TTC549 (cell line): Measurements from ENCODE around the gene BACH2.
"Not testable (repeated sequence)": the region's sequence is repeated elsewhere in the genome, so short reads cannot be mapped to it uniquely, and the experiment has no call there.

Experiments
- FAIRE-seq: peaks from 2 replicates; lab custom pipeline; 2012; peaks lifted over from hg19 to GRCh38; lab: Jason Lieb, UNC

BACH2 gene

DNA sequence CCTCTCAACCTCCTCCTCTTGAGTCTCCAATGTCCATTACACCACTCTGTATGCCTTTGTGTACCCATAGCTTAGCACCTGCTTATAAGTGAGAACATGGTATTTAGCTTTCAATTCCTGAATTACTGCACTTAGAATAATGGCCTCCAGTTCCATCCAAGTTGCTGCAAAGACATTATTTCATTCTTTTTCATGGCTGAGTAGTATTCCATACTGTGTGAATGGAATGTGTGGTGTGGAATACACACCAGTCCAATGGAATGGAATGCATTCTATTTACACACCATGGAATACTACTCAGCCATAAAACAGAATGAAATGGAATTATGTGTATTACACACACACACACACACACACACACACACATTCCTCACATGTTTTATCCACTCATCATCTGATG lies 116.1 kb downstream of the BACH2 start:
- FAIRE-seq = no peak

DNA sequence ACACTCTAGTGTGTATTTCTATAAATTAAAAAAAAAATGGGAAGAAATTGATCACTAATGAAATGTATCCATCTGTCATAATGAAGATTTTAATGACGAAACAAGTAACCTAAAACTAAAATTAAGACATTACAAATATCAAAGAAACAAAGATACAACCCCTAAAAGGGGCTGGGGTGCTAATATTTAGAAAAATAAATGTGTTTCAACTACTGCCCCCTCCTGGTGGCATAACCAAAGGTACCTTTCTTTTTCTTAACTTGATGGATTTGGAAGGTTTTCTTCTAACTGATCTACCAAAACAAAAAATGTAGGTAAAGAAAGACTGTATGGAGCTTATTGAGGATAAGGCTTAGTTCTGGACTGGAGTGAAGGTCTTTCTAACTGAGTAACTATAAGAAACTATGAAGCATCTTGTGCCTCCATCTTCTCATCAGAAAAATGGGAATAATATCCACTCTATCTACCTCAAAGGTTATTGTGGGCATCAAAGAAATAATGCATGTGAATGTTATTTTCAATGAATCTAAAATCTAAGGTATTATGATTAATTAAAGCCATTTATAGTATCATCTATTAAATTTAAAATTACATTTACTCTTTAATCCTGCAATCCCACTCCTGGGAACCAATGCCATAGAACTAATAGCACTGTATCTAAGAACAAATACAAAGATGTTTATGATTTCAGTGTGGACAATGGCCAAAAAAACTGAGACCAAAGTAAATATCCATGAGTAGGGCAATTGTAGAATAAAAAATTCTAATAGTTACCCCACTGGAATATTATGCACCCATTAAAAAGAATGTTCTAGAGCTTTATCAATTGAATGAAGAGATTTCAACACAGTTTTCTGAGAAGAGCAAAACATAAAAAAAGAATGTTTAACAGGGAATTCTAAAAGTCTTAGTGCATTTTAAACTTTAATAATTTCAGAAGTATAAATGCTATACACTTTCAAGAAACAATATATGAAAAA lies 117.2 kb downstream of the BACH2 start:
- no peak for FAIRE-seq

DNA sequence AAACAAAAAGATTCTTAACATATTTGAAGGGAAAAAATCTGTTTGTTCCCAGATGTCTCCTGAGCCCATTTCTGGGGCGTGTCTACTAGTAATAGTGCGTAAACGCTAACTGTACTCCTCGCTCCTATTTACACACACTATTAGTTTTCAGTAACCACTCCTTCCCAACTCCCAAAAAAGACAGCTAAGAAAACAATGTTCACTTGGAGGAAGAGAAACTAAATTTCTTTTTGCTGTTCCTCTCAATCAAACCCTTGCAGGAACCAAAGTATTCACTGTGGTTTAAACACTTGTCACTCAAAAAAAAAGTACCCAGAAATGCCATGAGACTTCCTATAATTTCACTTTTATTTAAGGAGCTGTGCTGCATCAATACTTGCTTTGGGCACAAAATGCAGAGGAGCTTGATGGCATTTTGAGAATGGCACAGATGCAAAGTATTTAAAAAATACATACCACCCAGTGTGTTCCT lies 118.2 kb downstream of the BACH2 start:
- no peak for FAIRE-seq

DNA sequence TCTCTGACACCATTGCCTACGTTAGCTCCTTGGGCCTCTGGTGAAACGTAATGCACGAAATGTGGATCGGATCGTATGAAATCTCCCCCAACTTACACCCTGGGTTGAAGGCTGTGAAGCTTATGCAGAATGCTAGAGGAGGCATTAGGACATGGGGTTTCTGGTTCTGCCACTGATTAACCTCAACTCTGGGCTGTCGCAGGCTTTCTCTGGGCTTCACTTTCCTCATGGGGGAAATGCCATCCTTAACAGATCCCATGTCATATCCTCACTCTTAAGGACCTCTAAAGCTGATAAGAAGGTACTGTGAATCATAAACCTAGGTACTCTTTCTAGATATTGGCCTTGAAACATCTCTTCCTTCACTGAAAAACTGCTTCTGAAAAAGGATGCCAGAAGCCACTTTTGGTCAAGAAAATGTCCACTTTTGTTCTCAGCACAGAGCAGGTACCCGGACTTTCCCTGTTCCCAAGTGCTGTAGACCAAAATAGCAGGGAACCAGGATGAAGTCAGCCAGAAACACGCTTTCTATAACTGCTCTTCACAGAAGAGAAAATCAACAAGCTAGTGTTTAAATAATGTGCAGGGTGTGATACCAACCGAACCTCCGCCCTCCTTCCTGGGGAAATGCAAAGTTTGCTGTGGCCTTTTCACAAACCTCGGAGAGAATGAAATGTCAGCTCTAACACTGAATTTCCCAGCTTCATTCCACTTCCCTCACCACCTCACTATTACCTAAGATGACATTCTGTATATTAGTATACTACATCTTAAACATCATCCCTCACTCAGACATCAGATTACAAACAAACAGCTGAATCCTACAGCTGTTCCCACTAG lies 118.9 kb downstream of the BACH2 start:
- FAIRE-seq = no peak

DNA sequence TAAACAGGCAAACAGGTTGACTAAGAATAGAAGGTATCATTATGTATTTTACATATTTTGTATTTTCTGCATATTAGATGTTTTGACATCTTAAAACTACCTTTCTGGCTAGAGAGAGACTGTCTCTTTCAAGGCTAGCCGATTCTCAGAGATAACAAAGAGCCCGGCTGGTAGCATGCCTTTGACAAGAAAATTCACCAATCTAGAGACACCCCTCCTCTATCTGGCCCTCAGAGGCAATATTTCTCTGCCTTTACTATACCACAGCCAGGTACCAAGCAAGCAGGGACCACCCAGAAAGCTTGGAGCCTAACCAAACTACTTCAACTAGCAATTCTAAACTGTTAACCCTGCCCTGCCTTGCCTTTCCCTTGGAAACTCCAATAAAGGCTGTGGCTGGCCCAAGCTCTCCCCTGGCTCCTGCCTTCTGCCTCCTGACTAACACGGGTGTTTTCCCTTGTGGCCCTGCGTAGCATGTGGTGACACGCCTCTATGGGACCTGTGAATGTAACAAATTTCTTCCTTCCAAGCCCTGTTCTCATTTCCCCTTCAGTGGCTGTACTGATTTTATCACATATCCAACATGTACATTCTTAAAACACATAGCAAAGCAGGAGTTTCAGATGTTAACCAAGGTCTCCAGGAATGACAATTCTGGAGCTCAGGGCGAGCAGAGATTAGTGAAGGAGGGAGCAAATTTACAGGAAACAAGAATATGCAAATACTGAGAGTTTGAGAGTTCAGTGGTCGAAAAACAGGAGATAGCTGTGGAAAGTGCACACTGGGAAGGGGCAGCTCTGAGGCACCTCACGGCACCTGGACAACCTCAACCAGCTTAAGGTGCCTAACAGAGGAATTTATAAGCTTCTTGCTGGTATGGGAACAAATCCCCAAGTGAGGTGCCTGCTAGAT lies 120.8 kb downstream of the BACH2 start:
- no peak for FAIRE-seq

DNA sequence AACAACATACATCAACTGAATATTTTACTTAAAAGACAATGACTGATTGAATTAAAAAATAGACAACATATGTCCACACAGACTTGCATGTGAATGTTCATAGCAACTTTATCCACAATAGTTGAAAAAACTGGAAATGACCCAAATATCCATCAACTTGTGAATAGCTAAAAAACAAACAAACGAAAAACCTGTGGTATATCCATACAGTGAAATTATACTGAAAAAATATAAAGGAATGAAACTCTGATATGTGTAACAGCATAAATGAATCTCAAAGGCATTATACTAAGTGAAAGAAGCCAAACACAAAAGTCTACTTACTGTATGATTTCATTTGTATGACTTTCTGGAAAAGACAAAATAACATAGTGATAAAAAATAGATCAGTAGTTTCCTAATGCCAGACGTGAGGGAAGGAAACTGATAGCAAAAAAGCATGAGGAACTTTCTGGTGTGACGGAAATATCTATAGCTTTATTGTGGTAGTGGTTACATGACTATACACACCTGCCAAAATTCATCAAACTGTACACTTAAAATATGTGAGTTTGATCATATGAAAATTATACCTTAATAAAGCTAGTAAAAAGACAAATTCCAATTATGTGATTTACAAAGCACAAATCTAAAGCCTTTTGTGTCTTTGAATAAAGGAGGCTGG lies 123.2 kb downstream of the BACH2 start:
- FAIRE-seq = no peak

DNA sequence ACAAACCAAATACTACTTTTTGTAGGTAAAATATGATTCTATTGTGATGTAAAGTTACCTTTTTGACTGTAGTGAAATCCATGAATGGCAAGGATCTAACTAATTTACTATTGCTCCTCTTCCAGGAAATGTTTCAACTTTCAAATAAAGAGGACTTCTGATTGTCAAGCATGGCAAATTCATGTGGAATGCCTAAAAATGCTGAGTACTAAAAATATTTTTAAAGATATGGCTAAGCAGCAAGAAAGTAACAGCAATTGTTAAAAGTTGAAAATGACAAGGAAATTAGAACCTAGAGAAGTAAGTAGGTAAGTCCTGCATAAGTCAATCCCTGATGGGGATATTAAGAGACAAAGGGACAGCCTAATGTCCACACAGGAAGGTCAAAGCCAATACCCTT lies 126.0 kb downstream of the BACH2 start:
- FAIRE-seq = no peak

DNA sequence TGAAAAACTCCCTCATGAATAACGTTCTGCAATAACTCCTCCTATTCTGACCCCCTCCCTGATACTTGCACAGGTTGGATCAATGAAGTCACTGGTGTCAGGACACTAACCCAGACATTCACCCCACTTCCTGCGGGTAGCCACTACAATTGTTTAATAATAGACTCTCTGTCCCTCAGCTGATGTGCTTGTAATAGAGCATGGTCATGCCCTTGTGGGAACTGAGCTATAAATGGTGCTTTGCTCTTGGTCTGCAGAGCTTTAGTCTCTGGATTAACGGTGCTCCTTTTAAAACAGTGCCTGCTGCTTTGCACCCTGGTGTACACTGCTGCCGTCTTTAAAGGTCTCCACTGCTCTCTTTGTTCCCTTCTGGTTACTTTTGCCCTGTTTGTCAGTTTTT lies 127.3 kb downstream of the BACH2 start:
- FAIRE-seq = no peak

DNA sequence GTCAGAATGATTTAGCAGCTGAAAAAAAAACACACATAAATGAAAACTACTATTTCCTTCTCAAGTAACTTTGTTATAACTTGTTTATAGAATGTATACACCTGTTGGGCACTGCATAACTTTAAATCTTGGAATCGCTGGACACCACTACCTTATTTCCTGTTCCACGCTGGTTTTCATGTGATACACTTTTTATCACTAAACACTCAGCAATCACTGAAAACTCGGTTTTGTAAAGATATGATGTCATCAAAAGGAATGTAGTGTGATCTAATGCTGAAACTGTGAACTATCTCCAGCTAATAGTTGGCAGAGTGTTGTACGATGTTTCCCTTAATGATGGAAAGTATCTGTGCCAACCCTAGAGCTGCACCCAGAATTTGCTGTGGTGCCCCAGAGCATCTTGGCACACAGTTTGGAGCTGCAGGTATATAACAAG lies 127.9 kb downstream of the BACH2 start:
- FAIRE-seq = no peak

DNA sequence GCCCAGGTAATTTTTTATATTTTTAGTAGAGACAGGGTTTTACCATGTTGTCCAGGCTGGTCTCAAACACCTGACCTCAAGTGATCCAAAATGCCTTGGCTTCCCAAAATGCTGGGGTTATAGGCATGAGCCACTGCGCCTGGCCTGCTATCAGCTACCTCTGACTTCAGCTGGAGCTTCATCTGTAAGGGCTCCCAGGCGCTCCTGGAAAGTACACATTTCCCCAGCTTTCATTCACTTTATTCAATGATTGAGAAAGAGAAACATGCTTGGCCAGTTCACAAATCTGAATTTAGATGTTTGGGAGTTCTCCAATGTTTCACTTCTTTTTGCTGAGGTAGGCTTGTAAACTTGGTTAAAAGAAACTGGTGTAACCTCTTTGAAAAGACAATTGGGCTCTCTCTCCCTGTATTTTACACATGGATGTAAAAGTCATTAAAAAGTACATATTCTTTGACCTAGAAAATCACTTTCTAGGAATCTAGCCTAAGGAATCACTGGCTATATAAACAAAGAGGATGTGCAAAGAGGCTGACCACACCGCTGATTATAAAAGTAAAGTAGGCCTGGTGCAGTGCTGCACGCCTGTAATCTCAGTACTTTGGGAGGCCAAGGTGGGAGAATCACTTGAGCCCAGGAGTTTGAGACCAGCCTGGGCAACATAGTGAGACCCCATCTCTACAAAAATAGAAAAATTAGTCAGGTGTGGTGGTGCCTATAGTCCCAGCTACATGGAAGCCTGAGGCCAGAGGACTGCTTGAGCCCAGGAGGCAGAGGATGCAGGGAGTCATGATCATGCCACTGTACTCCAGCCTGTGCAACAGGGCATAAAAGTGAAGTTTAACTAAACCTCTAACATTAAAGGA lies 128.9 kb downstream of the BACH2 start:
- no peak for FAIRE-seq

DNA sequence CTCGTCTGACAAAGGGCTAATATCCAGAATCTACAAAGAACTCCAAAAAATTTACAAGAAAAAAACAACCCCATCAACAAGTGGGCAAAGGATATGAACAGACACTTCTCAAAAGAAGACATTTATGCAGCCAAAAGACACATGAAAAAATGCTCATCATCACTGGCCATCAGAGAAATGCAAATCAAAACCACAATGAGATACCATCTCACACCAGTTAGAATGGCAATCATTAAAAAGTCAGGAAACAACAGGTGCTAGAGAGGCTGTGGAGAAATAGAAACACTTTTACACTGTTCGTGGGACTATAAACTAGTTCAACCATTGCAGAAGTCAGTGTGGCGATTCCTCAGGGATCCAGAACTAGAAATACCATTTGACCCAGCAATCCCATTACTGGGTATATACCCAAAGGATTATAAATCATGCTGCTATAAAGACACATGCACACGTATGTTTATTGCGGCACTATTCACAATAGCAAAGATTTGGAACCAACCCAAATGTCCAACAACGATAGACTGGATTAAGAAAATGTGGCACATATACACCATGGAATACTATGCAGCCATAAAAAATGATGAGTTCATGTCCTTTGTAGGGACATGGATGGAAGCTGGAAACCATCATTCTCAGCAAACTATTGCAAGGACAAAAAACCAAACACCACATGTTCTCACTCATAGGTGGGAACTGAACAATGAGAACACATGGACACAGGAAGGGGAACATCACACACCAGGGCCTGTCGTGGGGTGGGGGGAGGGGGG lies 130.3 kb downstream of the BACH2 start:
- not testable (repeated sequence) for FAIRE-seq

DNA sequence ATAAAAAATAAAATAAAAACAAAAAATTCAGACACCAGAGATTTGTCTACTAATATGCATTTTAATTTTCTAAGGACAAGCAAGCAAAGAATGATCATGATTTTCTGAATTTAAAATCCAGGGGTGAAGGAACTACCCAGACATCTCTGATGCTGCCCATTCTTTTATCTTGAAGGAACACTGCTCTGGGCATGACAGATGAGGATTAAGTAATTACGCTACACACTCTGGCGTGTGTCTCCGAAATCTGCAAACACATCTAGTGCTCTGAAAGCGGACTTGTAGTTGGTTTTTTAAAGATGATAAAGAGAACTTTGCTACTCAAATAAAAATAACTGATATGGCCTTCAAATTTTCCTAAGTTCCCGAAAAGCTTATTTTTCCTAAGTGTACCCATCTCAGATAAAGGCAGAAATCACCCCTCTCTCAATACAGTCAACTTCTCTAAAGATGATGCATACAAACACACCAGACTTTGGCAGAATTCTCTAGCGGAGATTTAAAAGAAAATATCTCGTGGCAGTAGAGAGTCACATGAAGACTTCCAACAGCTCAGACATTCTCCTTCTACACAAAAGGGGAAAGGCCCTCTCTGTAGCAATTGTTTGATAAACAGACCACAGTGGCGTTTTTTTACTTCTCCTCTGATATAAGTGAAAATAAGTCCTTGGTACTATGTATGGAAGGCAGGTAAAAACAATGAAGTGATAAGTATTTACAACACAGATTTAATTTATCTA lies 133.8 kb downstream of the BACH2 start:
- no peak for FAIRE-seq

DNA sequence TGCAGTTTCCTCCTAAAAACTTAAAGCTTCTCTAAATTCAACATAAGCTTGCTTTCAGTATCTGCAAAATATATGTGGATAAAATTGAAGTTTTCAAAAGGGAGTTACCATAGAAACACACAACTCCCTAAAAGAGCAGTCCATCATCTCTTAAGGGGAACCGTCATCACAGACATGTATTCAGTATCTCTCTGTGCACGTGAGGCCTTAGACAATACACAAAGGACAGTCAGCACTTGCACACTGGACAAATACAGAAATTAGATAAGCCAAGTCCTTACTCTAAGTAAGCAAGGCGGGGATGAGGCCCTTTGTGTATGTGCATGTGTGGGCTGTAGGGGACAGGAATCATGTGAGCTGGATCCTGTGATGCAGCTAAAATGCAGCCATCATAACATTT lies 136.6 kb downstream of the BACH2 start:
- FAIRE-seq = no peak

DNA sequence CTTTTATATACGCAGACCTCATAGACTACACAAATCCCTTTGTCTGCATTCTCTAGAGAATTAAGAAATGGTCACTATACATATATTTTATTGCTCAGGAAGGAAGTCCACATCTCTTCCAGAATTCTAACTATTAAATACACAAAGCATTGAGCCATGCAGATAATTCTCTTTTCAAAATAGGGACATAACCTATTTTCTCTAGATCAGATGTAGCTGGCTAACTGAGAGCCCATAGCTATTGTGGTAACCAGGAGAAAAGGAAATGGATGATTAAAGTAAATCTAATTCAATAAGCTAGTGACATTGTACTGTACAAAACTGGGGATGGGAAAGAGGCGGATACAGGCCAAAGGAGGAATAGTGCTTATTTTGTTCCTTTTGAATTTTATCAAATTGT lies 137.2 kb downstream of the BACH2 start:
- FAIRE-seq = no peak

DNA sequence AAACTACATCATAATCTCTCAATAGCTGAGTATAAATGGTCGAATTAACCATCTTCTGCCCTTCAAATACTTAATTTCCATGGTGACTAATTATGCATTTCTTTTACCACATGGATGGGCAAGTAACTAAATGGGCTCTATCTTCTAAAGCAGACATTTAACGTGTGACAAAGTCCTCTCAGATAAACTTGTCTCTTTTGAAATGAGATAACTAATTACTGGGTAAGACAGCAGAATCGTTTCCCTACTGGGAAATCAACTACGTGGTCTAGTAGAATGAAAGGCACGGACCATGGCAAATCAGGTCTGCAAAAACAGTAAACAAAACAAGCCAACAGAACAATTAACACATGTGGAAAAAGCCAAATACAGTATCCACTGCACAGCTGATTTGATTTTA lies 137.7 kb downstream of the BACH2 start:
- FAIRE-seq = no peak

DNA sequence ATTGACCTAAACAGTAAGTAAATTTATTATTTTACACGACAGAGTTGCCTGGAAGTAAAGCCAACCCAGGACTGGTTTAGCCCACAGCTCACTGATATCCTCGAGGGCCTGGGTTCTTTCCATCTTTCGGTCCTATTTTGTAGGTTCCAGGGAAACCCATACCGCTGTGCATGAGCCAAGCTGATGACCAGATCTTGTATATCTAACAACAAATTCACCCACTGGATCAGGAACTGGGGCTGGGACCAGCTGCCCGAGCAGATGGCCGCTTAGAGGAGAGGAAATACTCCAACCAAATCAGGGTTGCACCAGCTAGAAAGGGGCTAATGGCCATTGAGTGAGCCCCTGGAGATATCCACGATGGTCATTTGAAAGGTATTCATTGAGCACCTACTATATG lies 139.2 kb downstream of the BACH2 start:
- no peak for FAIRE-seq

DNA sequence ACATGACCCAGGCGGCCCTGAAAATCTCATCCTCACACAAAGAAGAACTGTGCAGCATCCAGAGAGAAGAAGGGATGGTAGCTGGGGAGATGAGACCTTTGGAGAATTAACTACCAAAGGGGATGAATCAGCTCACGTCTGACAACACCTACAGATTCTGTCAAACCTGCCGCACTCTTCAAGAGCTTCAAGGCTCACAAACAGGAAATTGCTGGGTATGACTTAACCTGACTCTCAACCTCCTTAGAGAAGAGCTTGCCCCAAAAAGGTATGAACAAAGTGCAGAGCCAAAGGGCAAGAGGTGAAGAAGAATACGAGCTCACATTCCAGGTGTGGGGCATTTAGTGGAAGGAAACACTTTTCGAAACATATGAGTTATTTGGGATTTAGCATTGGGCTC lies 139.8 kb downstream of the BACH2 start:
- no peak for FAIRE-seq

DNA sequence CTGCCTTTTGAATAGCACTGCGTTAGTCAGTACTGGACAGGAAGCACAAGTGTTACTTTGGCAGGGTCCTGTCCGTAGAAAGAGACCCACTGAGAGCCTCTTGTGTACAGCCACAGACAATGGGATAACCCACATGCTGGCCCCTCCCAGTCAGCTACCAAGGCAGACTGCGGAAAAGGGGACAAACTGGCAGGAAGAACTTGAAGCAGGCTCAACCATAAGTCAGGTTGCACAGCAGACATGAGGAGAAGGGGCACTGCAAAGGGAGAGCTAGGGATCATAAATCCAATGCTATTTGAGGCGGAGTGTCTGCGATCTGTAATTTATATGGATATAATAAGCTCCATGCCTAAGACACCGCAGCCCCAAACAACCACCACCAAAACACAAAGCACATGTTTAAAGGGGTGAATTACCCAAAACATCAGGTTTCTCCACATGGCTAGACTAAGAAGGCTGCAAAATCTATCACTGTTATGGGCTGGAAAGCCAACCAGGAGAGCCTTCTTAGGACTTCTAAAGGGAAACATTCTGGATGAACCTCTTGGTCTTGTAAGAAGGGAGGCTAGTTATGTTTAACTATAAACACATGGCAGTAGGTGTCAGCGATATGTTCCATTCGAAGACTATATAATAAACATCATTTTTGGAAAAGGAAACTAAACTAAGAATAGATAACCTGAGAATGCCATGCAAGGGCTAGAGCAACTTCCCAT lies 141.7 kb downstream of the BACH2 start:
- FAIRE-seq = no peak
